ENCODE measurements around the gene FBXL20.
A peak's percentile ranks its signal among the peaks of the same experiment; 100 is the strongest.

DNA sequence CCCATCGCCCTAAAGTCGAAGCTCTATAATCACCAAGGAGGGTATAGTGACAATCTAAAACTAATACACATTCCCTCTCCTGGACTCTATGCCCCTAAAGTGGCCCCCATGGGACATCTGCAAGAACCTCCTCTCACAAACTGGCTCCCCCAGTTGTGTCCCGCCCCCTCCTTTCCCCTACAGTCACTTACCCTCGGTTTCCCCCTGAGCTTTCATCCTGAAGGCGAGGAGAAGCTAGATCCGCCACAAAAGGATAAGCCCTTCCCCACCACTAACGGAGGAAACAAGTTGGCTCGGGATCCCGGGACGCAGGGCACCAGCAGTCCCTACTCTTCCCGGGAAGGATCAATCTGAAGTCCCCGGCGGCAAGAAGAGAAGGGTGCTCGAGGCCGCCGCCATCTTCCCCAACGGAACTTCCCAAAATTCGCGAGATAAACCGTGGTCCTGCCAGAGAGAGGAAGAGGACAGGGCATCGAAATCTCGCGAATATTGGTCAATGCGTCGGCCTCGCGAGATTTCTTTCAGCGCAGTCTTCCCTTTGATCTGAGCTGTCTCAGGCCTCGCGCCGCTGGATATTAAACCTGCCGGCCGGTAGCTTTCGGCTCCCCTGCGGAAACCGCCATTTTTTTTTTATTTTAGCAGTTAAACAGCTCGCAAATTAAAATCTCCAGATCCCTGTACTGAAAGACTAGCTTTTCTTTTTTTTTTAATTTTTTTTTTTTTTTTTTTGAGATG lies 49.6 kb upstream of the FBXL20 start, which contains the start of gene MED1:
- TF ChIP-seq, protein P1, sequence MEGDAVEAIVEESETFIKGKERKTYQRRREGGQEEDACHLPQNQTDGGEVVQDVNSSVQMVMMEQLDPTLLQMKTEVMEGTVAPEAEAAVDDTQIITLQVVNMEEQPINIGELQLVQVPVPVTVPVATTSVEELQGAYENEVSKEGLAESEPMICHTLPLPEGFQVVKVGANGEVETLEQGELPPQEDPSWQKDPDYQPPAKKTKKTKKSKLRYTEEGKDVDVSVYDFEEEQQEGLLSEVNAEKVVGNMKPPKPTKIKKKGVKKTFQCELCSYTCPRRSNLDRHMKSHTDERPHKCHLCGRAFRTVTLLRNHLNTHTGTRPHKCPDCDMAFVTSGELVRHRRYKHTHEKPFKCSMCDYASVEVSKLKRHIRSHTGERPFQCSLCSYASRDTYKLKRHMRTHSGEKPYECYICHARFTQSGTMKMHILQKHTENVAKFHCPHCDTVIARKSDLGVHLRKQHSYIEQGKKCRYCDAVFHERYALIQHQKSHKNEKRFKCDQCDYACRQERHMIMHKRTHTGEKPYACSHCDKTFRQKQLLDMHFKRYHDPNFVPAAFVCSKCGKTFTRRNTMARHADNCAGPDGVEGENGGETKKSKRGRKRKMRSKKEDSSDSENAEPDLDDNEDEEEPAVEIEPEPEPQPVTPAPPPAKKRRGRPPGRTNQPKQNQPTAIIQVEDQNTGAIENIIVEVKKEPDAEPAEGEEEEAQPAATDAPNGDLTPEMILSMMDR (IDR thresholded peaks at IDR 0.05 in 4 of 5, conservative IDR thresholded peaks at IDR 0.05 in 1 of 5): no peak
- peak; percentile 51 to 69 for TF ChIP-seq POLR2A (IDR thresholded peaks at IDR 0.05)
